Fibroblast of lung (primary cell): Measurements from ENCODE around the gene PTPRU.

Experiments used
- CTCF ChIP-seq, 2 donors: IDR thresholded peaks in 1 of 2; conservative IDR thresholded peaks in 1 of 2; 1 replicate in 1 of 2; 2 replicates in 1 of 2; pipeline ENCODE4 v1.5.1; 2011 to 2012; ENCODE audit warnings: low read length in 2 of 2, control low read depth in 1 of 2, inconsistent platforms in 1 of 2, low read depth in 1 of 2, mild to moderate bottlenecking in 1 of 2
- EZH2 ChIP-seq: IDR thresholded peaks from 2 replicates; pipeline ENCODE4 v1.5.1; 2012; ENCODE audit warnings: low read length, control low read depth, mild to moderate bottlenecking; ENCODE audit errors: missing control alignments

GRCh38 chr1:29315876-29316275, 79.6 kb downstream of the PTPRU start:
- TF ChIP-seq EZH2 (no peak), CTCF (conservative IDR thresholded peaks at IDR 0.05 in 1 of 2, IDR thresholded peaks at IDR 0.05 in 1 of 2; ENCODE audit: low read depth in 1 of 2, low read length in 2 of 2) (no peak)
